HCT116 (cell line): ENCODE measurements around the gene SRRM2. TPM values are rescaled to one million over a fixed set of nuclear protein-coding genes. Genes with fewer than 3 reads are reported as not detected.

Experiments used
- ATAC-seq: fragments of 200-7000 bp; cut with Tn5 transposase; 2 replicates; pipeline ENCODE4 v1.9.1; 2020; ENCODE audit warnings: mild to moderate bottlenecking, moderate library complexity
- BruUV-seq: library from RNA; stranded (reverse); fragments of 400-500 nt; replicated peaks from 2 replicates; lab custom pipeline; 2021; lab: Mats Ljungman, UMichigan
- CTCF ChIA-PET: fragments of 300-600 bp; sonication (Branson Sonifier 250); formaldehyde crosslinking; loops from one replicate; lab custom pipeline; 2021; ENCODE audit warnings: antibody characterized with exemption; lab: Charles Lee
- POLR2A ChIA-PET: fragments of 300-600, 350-600 bp; sonication (Branson Sonifier 250); formaldehyde crosslinking; loops from one replicate; lab custom pipeline; 2021; ENCODE audit warnings: antibody characterized with exemption; lab: Charles Lee
- RAD21 ChIA-PET, 2 experiments: fragments of 300-600 bp; sonication (Branson Sonifier 250); formaldehyde crosslinking; loops; one replicate each; lab custom pipeline; 2023; ENCODE audit warnings: low total read pairs in 2 of 2; ENCODE audit not compliant: uncharacterized antibody in 2 of 2, unreplicated experiment in 2 of 2, low non-redundant PET in 1 of 2; lab: Charles Lee
- DNase-seq: peaks from one replicate; pipeline ENCODE4 v3.0.0-alpha.2; 2010; ENCODE audit warnings: low read depth, low spot score
- H2AFZ ChIP-seq: fragments of 200-600 bp; shearing (Covaris generic), sonication (generic); 2 replicates; pipeline ENCODE4 v1.6.1; 2017; ENCODE audit warnings: low read depth, mixed run types, mixed read lengths, antibody characterized with exemption, low read length; ENCODE audit not compliant: poor library complexity, severe bottlenecking
- H3K27ac ChIP-seq: 2 replicates; pipeline ENCODE4 v1.5.1; 2012; ENCODE audit warnings: low read depth, low read length
- H3K27me3 ChIP-seq: fragments of 200-600 bp; sonication (generic); 2 replicates; pipeline ENCODE4 v1.6.1; 2016; ENCODE audit warnings: mixed run types, low read length, mixed read lengths; ENCODE audit not compliant: insufficient read depth
- H3K36me3 ChIP-seq, 2 experiments: fragments of 200-500 bp in 1 of 2; fragments of 200-600 bp in 1 of 2; sonication (Bioruptor generic) in 1 of 2; sonication (generic) in 1 of 2; 2 replicates each; pipeline versions ENCODE4 v1.5.1 to v1.6.1; 2014 to 2016; ENCODE audit warnings: low read length in 2 of 2, inconsistent platforms in 1 of 2, mixed read lengths in 1 of 2, mixed run types in 1 of 2; ENCODE audit not compliant: insufficient read depth in 2 of 2, control insufficient read depth in 1 of 2
- H3K4me1 ChIP-seq, 2 experiments: fragments of 200-600 bp in 1 of 2; sonication (generic) in 1 of 2; 2 replicates each; pipeline versions ENCODE4 v1.5.1 to v1.6.1; 2012 to 2017; ENCODE audit warnings: low read length in 2 of 2, inconsistent platforms in 1 of 2, mild to moderate bottlenecking in 1 of 2, mixed read lengths in 1 of 2, mixed run types in 1 of 2, moderate library complexity in 1 of 2; ENCODE audit not compliant: insufficient read depth in 2 of 2, control insufficient read depth in 1 of 2
- H3K4me2 ChIP-seq: fragments of 200-600 bp; sonication (generic); 2 replicates; pipeline ENCODE4 v1.6.1; 2017; ENCODE audit warnings: mixed run types, low read length, mixed read lengths
- H3K4me3 ChIP-seq, 2 experiments: fragments of 200-600 bp in 1 of 2; sonication (generic) in 1 of 2; replicated peaks in 1 of 2; 2 replicates each; pipeline ENCODE4 v1.5.1; 2011 to 2016; ENCODE audit warnings: low read length in 2 of 2, control low read depth in 1 of 2, low read depth in 1 of 2, mild to moderate bottlenecking in 1 of 2, mixed read lengths in 1 of 2, mixed run types in 1 of 2
- H3K79me2 ChIP-seq: fragments of 200-600 bp; sonication (generic); 2 replicates; pipeline ENCODE4 v1.6.1; 2017; ENCODE audit warnings: mild to moderate bottlenecking, mixed run types, low read length, moderate library complexity, mixed read lengths; ENCODE audit not compliant: insufficient read depth
- H3K9ac ChIP-seq: fragments of 200-600 bp; sonication (generic); 2 replicates; pipeline ENCODE4 v1.6.1; 2016; ENCODE audit warnings: low read length, mixed read lengths
- H3K9me2 ChIP-seq: fragments of 200-600 bp; sonication (generic), shearing (Covaris generic); 2 replicates; pipeline ENCODE4 v1.6.1; 2017; ENCODE audit warnings: mixed run types, mild to moderate bottlenecking, moderate library complexity; ENCODE audit not compliant: insufficient read depth
- H3K9me3 ChIP-seq, 2 experiments: fragments of 200-500 bp in 1 of 2; fragments of 200-600 bp in 1 of 2; sonication (Bioruptor generic) in 1 of 2; sonication (generic) in 1 of 2; 2 replicates each; pipeline ENCODE4 v1.6.1; 2014 to 2017; ENCODE audit warnings: low read length in 2 of 2, mixed read lengths in 2 of 2, inconsistent platforms in 1 of 2, low read depth in 1 of 2, mild to moderate bottlenecking in 1 of 2, mixed run types in 1 of 2, moderate library complexity in 1 of 2; ENCODE audit not compliant: control insufficient read depth in 1 of 2, insufficient read depth in 1 of 2
- H4K20me1 ChIP-seq: fragments of 200-600 bp; sonication (generic), shearing (Covaris generic); 2 replicates; pipeline ENCODE4 v1.6.1; 2017; ENCODE audit warnings: mixed run types, mild to moderate bottlenecking, moderate library complexity; ENCODE audit not compliant: insufficient read depth
- CBX3 ChIP-seq: IDR thresholded peaks from 2 replicates; pipeline ENCODE4 v1.6.1; 2012; ENCODE audit warnings: low read depth
- CEBPB ChIP-seq: IDR thresholded peaks from 2 replicates; pipeline ENCODE4 v1.6.1; 2012; ENCODE audit warnings: low read depth
- EGR1 ChIP-seq: IDR thresholded peaks from 2 replicates; pipeline ENCODE4 v1.6.1; 2012; ENCODE audit warnings: low read depth
- EZH2phosphoT487 ChIP-seq: fragments of 200-600 bp; IDR thresholded peaks from 2 replicates; pipeline ENCODE4 v1.6.1; 2018; ENCODE audit warnings: antibody characterized with exemption, borderline replicate concordance
- JUND ChIP-seq: IDR thresholded peaks from 2 replicates; pipeline ENCODE4 v1.6.1; 2012
- POLR2A ChIP-seq: IDR thresholded peaks from 2 replicates; pipeline ENCODE4 v1.7.0; 2011; ENCODE audit warnings: borderline replicate concordance; ENCODE audit not compliant: insufficient read depth, insufficient read length; ENCODE audit errors: extremely low read depth
- SP1 ChIP-seq: IDR thresholded peaks from 2 replicates; pipeline ENCODE4 v1.6.1; 2012; ENCODE audit warnings: low read depth
- SRF ChIP-seq: IDR thresholded peaks from 2 replicates; pipeline ENCODE4 v1.6.1; 2012; ENCODE audit warnings: low read depth
- TCF7L2 ChIP-seq: IDR thresholded peaks from 2 replicates; pipeline ENCODE4 v1.7.0; 2011; ENCODE audit warnings: borderline replicate concordance, inconsistent platforms; ENCODE audit not compliant: insufficient read depth, insufficient read length; ENCODE audit errors: extremely low read depth
- YY1 ChIP-seq: IDR thresholded peaks from 2 replicates; pipeline ENCODE4 v1.6.1; 2011; ENCODE audit warnings: low read length, low read depth, moderate library complexity, mild to moderate bottlenecking; ENCODE audit not compliant: insufficient replicate concordance; ENCODE audit errors: extremely low read depth
- ZFX ChIP-seq: fragments of 450-650 bp; IDR thresholded peaks from 2 replicates; pipeline ENCODE4 v1.6.1; 2017
- intact Hi-C: fragments of 100-400 bp; cut with micrococcal nuclease; formaldehyde crosslinking; loops from 2 replicates; pipeline ENCODE4 v1.10.0; 2022
- total RNA-seq: library from RNA; stranded (reverse); gene quantifications from one replicate; pipeline ENCODE4 v1.2.1, GENCODE V29; 2021; ENCODE audit not compliant: unreplicated experiment
- TF ChIP-seq, protein P1 (sequence below): IDR thresholded peaks from 2 replicates; pipeline ENCODE4 v1.6.1; 2012
- TF ChIP-seq, protein P2 (sequence below): IDR thresholded peaks from 2 replicates; pipeline ENCODE4 v1.6.1; 2011; ENCODE audit warnings: mild to moderate bottlenecking, low read length, moderate library complexity; ENCODE audit not compliant: insufficient replicate concordance; ENCODE audit errors: extremely low read depth
- TF ChIP-seq, protein P3 (sequence below): IDR thresholded peaks from 2 replicates; pipeline ENCODE4 v1.6.1; 2012

The SRRM2 gene
- total RNA-seq, 1 experiment from 2014 or later = 541 TPM

- TF ChIP-seq EGR1 = no peak
- TF ChIP-seq ZFX = no peak
These were observed 3.5 kb upstream of the SRRM2 start (continued) for GRCh38 chr16:2748757-2749455.

DNA sequence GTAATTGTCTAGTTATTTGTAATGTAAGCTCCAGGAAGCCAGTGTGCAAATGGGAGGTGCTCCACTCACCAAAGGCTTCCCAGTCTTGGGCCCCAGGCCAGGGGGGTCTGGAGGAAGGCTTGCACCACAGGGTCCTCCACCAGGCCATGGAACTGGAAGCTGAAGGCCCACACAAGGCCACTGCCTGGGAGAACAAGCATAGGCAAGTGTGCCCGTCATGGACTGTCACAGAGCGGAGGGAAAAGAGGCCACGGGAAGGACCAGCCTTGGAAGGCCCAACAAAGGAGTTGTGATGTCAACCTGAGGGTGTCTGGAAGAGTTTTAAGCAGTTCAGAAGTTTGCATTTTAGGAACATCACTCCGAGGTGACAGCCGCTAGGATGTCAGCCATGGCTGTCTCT is 3.0 kb upstream of the SRRM2 start:
- POLR2A ChIA-PET = no interaction called here
- no peaks in the 10 kb centered on the region for H3K27me3 ChIP-seq
- DNase-seq (no peak), ATAC-seq (no peak)
- intact Hi-C loops = no loop called here
- peaks cover 0 to 3% of the 10 kb centered on the region in 2 experiments; a peak in 2 of 4 replicates for H3K36me3 ChIP-seq
- no peak overlapping the region for H2AFZ ChIP-seq
- H3K79me2 ChIP-seq = peaks cover 33% of the 10 kb centered on the region
- no peaks in the 10 kb centered on the region for H3K9me3 ChIP-seq
- TF ChIP-seq, protein P1, sequence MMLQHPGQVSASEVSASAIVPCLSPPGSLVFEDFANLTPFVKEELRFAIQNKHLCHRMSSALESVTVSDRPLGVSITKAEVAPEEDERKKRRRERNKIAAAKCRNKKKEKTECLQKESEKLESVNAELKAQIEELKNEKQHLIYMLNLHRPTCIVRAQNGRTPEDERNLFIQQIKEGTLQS = no peak
- TF ChIP-seq POLR2A = no peak
- no peak for TF ChIP-seq CEBPB
- TF ChIP-seq EZH2phosphoT487 = no peak
- no peak for TF ChIP-seq SRF
- TF ChIP-seq SP1 = no peak
- no peaks in the 10 kb centered on the region for H3K9me2 ChIP-seq
- H3K9ac ChIP-seq = no peak overlapping the region
- peaks cover 14 to 26% of the 10 kb centered on the region in 2 experiments for H3K4me1 ChIP-seq
- no peak overlapping the region for H3K4me2 ChIP-seq
- CTCF ChIA-PET = no interaction called here
- peaks cover 9% of the 10 kb centered on the region; the same call in 1 of the 2 replicates for H4K20me1 ChIP-seq
- RAD21 ChIA-PET = no interaction called here
- H3K4me3 ChIP-seq = no peak overlapping the region
- H3K27ac ChIP-seq = no peak overlapping the region
- no TSS peak for BruUV-seq

- Histone ChIP-seq H2AFZ (no peak overlapping the region), H3K36me3 (peaks cover 0 to 7% of the 10 kb centered on the region in 2 experiments; a peak in 2 of 4 replicates), H3K9me3 (no peaks in the 10 kb centered on the region), H3K9ac (no peak overlapping the region), H3K27ac (no peak overlapping the region), H3K4me1 (peaks cover 18 to 30% of the 10 kb centered on the region in 2 experiments), H3K27me3 (no peaks in the 10 kb centered on the region), H3K79me2 (peaks cover 38% of the 10 kb centered on the region), H3K4me3 (no peak overlapping the region), H3K9me2 (no peaks in the 10 kb centered on the region), H4K20me1 (peaks cover 13% of the 10 kb centered on the region; the same call in 1 of the 2 replicates), H3K4me2 (no peak overlapping the region)
- ChIA-PET POLR2A (no interaction called here), CTCF (no interaction called here), RAD21 (no interaction called here)
- DNase-seq = no peak
- no TSS peak for BruUV-seq
- intact Hi-C loops = no loop called here
- ATAC-seq = no peak
- TF ChIP-seq YY1 (no peak), CEBPB (no peak), JUND (no peak), CBX3 (no peak), TCF7L2 (no peak), POLR2A (no peak), SP1 (no peak)
- TF ChIP-seq, protein P2, sequence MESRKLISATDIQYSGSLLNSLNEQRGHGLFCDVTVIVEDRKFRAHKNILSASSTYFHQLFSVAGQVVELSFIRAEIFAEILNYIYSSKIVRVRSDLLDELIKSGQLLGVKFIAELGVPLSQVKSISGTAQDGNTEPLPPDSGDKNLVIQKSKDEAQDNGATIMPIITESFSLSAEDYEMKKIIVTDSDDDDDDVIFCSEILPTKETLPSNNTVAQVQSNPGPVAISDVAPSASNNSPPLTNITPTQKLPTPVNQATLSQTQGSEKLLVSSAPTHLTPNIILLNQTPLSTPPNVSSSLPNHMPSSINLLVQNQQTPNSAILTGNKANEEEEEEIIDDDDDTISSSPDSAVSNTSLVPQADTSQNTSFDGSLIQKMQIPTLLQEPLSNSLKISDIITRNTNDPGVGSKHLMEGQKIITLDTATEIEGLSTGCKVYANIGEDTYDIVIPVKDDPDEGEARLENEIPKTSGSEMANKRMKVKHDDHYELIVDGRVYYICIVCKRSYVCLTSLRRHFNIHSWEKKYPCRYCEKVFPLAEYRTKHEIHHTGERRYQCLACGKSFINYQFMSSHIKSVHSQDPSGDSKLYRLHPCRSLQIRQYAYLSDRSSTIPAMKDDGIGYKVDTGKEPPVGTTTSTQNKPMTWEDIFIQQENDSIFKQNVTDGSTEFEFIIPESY = no peak
- TF ChIP-seq, protein P3, sequence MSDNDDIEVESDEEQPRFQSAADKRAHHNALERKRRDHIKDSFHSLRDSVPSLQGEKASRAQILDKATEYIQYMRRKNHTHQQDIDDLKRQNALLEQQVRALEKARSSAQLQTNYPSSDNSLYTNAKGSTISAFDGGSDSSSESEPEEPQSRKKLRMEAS = no peak
These were observed 2.5 kb upstream of the SRRM2 start for GRCh38 chr16:2749936-2750335.
